Hematopoietic multipotent progenitor cell (in vitro differentiated cells): ENCODE measurements around the gene PGD. TPM values are rescaled to one million over a fixed set of nuclear protein-coding genes. Genes with fewer than 3 reads are reported as not detected.

Experiments used
- total RNA-seq: library from RNA; depleted of rRNA; stranded (reverse); fragments of >200 nt; gene quantifications from one replicate; pipeline ENCODE4 v1.2.3, GENCODE V29; 2012

Gene PGD
- total RNA-seq, 1 donor, result 148 TPM

Other genes starting within 250 kb of the PGD start
- gene KIF1B, start 188.5 kb upstream of the PGD start, total RNA-seq, result 8.1 TPM
- gene CENPS, start 31.4 kb downstream of the PGD start, total RNA-seq, result 9.4 TPM
- 0.27 TPM for gene CORT, start 51.0 kb downstream of the PGD start, total RNA-seq
- 36.6 TPM for gene DFFA, start 73.5 kb downstream of the PGD start, total RNA-seq
- 22.6 TPM for gene PEX14, start 75.9 kb downstream of the PGD start, total RNA-seq